Adipose tissue (tissue), 3 donors: ENCODE measurements around the gene SDHAF1. TPM values are rescaled to one million over a fixed set of nuclear protein-coding genes. Genes with fewer than 3 reads are reported as not detected.

ENCODE experiments used
- H3K27ac ChIP-seq: one replicate; pipeline ENCODE4 v1.5.1; 2013; ENCODE audit warnings: low read depth, low read length
- WGBS, 3 donors: extraction: QIAGEN DNeasy Blood & Tissue Kit; methylation state at CpG; one replicate each; pipeline ENCODE4 v1.1.7; 2013; 5-methylcytosine and 5-hydroxymethylcytosine counted together
- polyA plus RNA-seq, 3 donors: library from polyadenylated mRNA; stranded (reverse); fragments of 200-250 nt; gene quantifications; one replicate each; pipeline ENCODE4 v1.2.3, GENCODE V29; 2013
- donor health status: healthy with polysubstance abuse.
- donor health status: Bipolar disorder and iron deficiency.
- donor health status: healthy.

The SDHAF1 gene
- polyA plus RNA-seq, 3 donors, result 14.9 to 26.9 (median 18.6) TPM

- WGBS, 3 donors, result 69 to 81% (median 78%) methylated on average over 7 to 8 of the region's 8 CpGs
- H3K27ac ChIP-seq, result no peak overlapping the region
These were observed 11.8 kb upstream of the SDHAF1 start for GRCh38 chr19:35983177-35983576.

- 83 to 95% (median 87%) methylated on average over 5 of the region's 5 CpGs for WGBS, 3 donors
- H3K27ac ChIP-seq, result no peak overlapping the region
These were observed 8.9 kb upstream of the SDHAF1 start for GRCh38 chr19:35986111-35986510.

- no peak overlapping the region for H3K27ac ChIP-seq
- 8 to 10% (median 9%) methylated on average over 45 to 54 of the region's 54 CpGs for WGBS, 3 donors
These were observed 8.1 kb upstream of the SDHAF1 start for GRCh38 chr19:35986664-35987570.

- WGBS, 3 donors, result 30 to 35% (median 32%) methylated on average over 8 of the region's 8 CpGs
- no peak overlapping the region for H3K27ac ChIP-seq
These were observed 7.5 kb upstream of the SDHAF1 start for GRCh38 chr19:35987571-35987896.

GRCh38 chr19:35988824-35989223 lies 6.2 kb upstream of the SDHAF1 start:
- 86 to 92% (median 90%) methylated on average over 3 of the region's 3 CpGs for WGBS, 3 donors
- H3K27ac ChIP-seq, result no peak overlapping the region

GRCh38 chr19:35990156-35990555 lies 4.8 kb upstream of the SDHAF1 start:
- WGBS, 3 donors, result 85 to 99% (median 87%) methylated on average over 4 of the region's 4 CpGs
- H3K27ac ChIP-seq, result no peak overlapping the region

- 82 to 84% (median 84%) methylated on average over 10 of the region's 10 CpGs for WGBS, 3 donors
- H3K27ac ChIP-seq, result no peak overlapping the region
These were observed 3.9 kb upstream of the SDHAF1 start for GRCh38 chr19:35990771-35991730.

GRCh38 chr19:35991731-35992450 lies 3.1 kb upstream of the SDHAF1 start:
- 82 to 86% (median 83%) methylated on average over 7 of the region's 7 CpGs for WGBS, 3 donors

GRCh38 chr19:35992907-35993765 lies 1.9 kb upstream of the SDHAF1 start:
- no peak overlapping the region for H3K27ac ChIP-seq
- 86 to 93% (median 92%) methylated on average over 8 of the region's 8 CpGs for WGBS, 3 donors

More at GRCh38 chr19:35991731-35992450, 3.1 kb upstream of the SDHAF1 start:
- no peak overlapping the region for H3K27ac ChIP-seq

- WGBS, 3 donors, result 31 to 40% (median 34%) methylated on average over 48 to 49 of the region's 49 CpGs
- no peak overlapping the region for H3K27ac ChIP-seq
These were observed 927 bp upstream of the SDHAF1 start for GRCh38 chr19:35993923-35994598.

GRCh38 chr19:35996777-35997176 lies 1.8 kb downstream of the SDHAF1 start:
- H3K27ac ChIP-seq, result no peak overlapping the region
- 88 to 94% (median 88%) methylated on average over 8 of the region's 8 CpGs for WGBS, 3 donors

- 93 to 97% (median 93%) methylated on average over 3 of the region's 3 CpGs for WGBS, 3 donors
- no peak overlapping the region for H3K27ac ChIP-seq
These were observed 6.6 kb downstream of the SDHAF1 start for GRCh38 chr19:36001605-36002004.

GRCh38 chr19:36003284-36003683 lies 8.3 kb downstream of the SDHAF1 start:
- no peak overlapping the region for H3K27ac ChIP-seq
- WGBS, 3 donors, result 91 to 97% (median 95%) methylated on average over 4 of the region's 4 CpGs

GRCh38 chr19:36006955-36007354 lies 12.0 kb downstream of the SDHAF1 start:
- WGBS, 3 donors, result 60 to 88% (median 86%) methylated on average over 3 to 5 of the region's 5 CpGs
- no peak overlapping the region for H3K27ac ChIP-seq

- H3K27ac ChIP-seq, result no peak within 1 kb of the TSS
- WGBS, 3 donors, result 25 to 67% (median 60%) methylated on average over 19 of the region's 19 CpGs
These were observed 13.5 kb downstream of the SDHAF1 start, which contains the start of gene SYNE4 for GRCh38 chr19:36008336-36008978. TSS of gene SYNE4 (minus strand) at chr19:36008813. CDS start at chr19:36008681, 132 bp downstream.

GRCh38 chr19:36009220-36009619 lies 14.2 kb downstream of the SDHAF1 start:
- no peak overlapping the region for H3K27ac ChIP-seq
- WGBS, 3 donors, result 1% methylated on average over 48 to 50 of the region's 50 CpGs
